Lower leg skin (tissue), 3 donors: Measurements from ENCODE around the gene MYO5A.

Source experiments
- CTCF ChIP-seq, 3 donors: fragments of 450-650 bp; IDR thresholded peaks; one replicate each; pipeline ENCODE4 v1.5.1; 2016; ENCODE audit warnings: antibody characterized with exemption in 3 of 3, mild to moderate bottlenecking in 3 of 3, moderate library complexity in 2 of 3
- POLR2A ChIP-seq, 2 donors: fragments of 450-650 bp; IDR thresholded peaks; one replicate each; pipeline ENCODE4 v1.6.1; 2016 to 2017; ENCODE audit warnings: antibody characterized with exemption in 2 of 2, mild to moderate bottlenecking in 1 of 2, moderate library complexity in 1 of 2

- TF ChIP-seq CTCF (IDR thresholded peaks at IDR 0.05) (no peak), POLR2A (IDR thresholded peaks at IDR 0.05) (no peak)
These were observed 134.6 kb downstream of the MYO5A start for GRCh38 chr15:52394118-52394517.
